Mucosa of stomach (tissue), 1 donor: ENCODE results near the gene IL1RL1.

ENCODE experiments used
- H3K27me3 ChIP-seq: one replicate; pipeline ENCODE4 v1.7.0; 2013; ENCODE audit warnings: mild to moderate bottlenecking, low read length; ENCODE audit not compliant: control insufficient read depth, insufficient read depth
- H3K36me3 ChIP-seq: one replicate; pipeline ENCODE4 v1.7.0; 2013; ENCODE audit warnings: low read length; ENCODE audit not compliant: control insufficient read depth, insufficient read depth
- H3K4me1 ChIP-seq: one replicate; pipeline ENCODE4 v1.7.0; 2013; ENCODE audit warnings: mild to moderate bottlenecking, low read length; ENCODE audit not compliant: control insufficient read depth, insufficient read depth
- H3K4me3 ChIP-seq: one replicate; pipeline ENCODE4 v1.7.0; 2013; ENCODE audit warnings: low read length
- H3K9ac ChIP-seq: one replicate; pipeline ENCODE4 v1.7.0; 2013; ENCODE audit warnings: mild to moderate bottlenecking, low read length, moderate library complexity
- H3K9me3 ChIP-seq: one replicate; pipeline ENCODE4 v1.7.0; 2013; ENCODE audit warnings: mild to moderate bottlenecking, low read length, moderate library complexity; ENCODE audit not compliant: control insufficient read depth
- donor health status: Pancreatic carcinoma.

Gene IL1RL1

DNA sequence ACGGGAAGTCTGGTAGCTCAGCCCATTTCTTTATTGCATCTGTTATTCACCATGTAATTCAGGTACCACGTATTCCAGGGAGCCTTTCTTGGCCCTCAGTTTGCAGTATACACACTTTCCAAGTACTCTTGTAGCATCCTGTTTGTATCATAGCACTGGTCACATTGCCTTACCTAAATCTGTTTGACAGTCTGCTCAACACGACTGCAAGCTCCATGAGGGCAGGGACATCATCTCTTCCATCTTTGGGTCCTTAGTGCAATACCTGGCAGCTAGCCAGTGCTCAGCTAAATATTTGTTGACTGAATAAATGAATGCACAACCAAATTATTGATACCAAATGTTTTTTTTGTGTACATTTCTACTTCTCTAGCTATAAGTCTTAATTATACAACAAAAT lies 33.0 kb downstream of the IL1RL1 start:
- Histone ChIP-seq H3K9me3 (no peaks in the 10 kb centered on the region), H3K9ac (no peak overlapping the region), H3K36me3 (no peaks in the 10 kb centered on the region), H3K4me3 (no peak overlapping the region), H3K4me1 (no peaks in the 10 kb centered on the region), H3K27me3 (no peaks in the 10 kb centered on the region)

DNA sequence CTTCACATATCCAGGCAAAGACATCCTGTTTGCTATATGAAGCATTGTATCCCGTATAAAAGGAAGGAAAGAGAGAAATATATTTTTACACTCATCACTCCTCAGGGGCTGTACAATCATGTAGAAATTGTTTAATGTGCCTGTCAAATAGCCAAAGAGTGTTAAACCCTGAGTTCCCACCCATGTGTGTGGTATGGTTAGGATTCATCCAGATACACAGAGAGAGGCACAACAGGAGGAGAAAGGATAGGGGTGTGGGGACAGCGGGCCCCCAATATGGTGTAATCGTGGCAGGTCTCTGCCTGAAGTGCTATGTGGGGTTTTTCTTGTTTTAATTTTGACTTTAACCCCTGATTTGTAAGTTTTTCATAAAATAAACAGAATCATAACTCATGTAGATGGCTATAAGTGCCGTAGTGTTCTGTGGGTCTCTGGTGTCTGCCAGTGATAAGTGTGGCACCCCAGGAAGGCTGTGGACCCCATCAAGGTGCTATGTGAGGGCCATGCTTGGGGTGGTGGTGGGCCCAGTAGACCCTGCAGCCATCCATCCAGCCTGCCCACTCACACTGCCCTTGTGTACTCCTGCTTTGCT lies 34.1 kb downstream of the IL1RL1 start:
- H3K4me1 ChIP-seq: no peaks in the 10 kb centered on the region
- H3K27me3 ChIP-seq: no peaks in the 10 kb centered on the region
- no peak overlapping the region for H3K4me3 ChIP-seq
- no peak overlapping the region for H3K9ac ChIP-seq
- H3K9me3 ChIP-seq: no peaks in the 10 kb centered on the region
- no peaks in the 10 kb centered on the region for H3K36me3 ChIP-seq

DNA sequence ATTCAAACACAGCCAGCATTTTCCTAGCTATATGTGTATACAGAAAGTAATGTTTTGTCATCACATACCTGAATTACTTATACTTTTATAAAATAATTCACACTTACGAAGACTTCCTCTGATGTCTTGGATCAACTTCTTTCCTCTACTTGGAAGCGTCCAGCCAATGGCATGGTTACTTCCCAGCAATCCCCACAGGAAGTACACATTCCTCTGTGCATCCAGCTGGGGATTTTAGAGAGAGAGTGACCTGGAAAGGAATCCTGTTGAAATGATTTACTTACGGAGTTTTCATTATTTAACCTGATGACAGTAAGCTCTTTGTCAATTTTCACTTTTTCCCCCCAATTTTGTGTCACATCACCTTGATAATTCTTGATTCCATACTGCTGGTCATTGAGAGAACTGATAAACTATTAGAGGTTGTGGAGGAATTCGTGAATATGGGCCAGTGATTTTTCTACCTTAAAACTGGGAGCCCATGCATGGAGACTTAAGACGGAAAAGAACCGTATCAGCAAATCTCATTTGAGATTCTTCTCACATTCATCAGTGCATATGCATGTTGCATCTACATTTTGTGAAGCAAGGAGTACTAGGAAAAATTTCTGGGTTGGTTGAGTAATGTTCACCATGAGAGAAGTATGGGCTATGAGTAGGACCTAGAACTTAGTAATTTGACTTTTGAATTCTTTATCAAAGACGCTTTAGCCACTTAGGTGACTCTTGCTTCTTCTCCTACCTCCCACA lies 35.2 kb downstream of the IL1RL1 start:
- Histone ChIP-seq H3K27me3 (no peaks in the 10 kb centered on the region), H3K9ac (no peak overlapping the region), H3K36me3 (no peaks in the 10 kb centered on the region), H3K4me1 (no peaks in the 10 kb centered on the region), H3K9me3 (no peaks in the 10 kb centered on the region), H3K4me3 (no peak overlapping the region)

DNA sequence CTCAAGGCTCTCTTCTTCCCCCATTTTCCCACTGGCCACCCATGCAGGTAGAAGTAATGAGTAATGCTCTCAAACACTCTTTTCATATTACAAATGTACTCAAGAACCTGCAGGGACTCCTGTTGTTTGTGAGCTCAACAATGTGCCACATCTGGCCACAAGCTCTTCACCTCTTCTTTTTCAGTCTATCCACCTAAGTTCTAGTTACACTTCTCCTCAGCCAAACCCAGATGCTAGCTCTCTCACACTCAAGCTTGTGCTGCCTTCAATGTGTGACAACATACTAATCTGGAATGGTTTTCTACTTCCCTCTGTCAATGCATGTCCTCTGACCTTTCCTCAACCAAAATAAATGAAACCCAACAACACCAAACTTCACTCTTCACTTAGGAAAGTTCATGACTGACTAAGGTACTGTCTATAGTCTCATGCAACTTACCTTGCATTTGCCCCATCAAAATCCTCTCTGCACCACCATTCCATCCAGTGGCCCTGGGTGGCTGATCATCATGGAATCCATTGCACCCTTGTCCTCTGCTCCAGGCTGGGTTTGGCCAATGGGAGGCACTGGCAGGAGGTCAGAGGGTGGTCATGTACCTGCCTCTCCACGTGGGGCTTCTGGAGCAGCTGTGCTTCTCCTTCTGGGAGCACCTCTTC lies 38.9 kb downstream of the IL1RL1 start:
- Histone ChIP-seq H3K4me1 (no peaks in the 10 kb centered on the region), H3K27me3 (no peaks in the 10 kb centered on the region), H3K4me3 (no peak overlapping the region), H3K36me3 (no peaks in the 10 kb centered on the region), H3K9me3 (no peaks in the 10 kb centered on the region), H3K9ac (no peak overlapping the region)

DNA sequence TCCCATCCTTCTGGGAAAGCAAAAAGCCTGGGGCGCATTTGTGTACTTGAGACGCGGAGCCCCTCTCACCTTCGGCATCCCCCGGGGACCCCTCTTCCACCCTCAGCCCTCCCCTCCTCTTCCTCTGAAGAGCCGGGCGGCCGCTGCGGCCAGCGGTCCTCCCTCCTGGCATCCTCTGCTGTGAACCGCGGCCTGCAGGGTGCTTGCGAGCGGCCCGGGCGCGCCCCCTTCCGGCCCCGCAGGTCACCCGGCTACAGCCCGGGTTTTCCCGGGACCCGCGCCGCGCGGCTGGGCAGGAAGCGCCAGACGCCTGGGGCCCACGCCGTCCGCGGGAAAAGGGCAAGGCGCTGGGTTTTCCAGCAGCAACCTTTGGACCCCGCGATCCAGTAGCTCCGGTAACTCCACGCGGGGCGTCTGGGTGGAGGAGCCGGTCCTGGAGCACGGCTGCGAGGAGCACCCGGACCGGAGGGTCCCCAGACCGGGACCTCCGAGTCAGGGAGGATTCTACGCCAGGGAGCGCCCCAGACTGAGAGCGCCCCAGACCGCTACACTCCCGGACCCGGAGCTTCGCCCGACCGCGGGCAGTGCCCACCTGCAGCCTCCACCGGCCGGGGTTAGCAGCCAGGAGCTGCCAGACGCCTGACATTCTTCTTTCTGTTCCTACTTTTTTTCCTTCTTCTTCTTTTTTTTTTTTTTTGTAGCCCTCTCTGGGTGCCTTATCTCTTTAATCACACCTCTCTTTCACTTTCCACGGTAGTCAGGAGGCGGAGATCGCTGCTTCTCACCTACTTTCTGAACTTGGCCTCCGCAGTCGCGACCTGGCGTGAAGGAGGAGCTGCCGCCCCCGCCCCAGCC lies 44.4 kb downstream of the IL1RL1 start, which contains the start of gene IL18R1:
Gene IL18R1, plus strand, starts transcription at position 271 of the 855 bp plus-strand sequence. CDS start 6,865 bp downstream, outside the sequence.
- Histone ChIP-seq H3K4me3 (peak within 1 kb of the TSS; percentile 87), H3K36me3 (no peaks in the 10 kb centered on the region), H3K9ac (peak within 1 kb of the TSS; percentile 88)

DNA sequence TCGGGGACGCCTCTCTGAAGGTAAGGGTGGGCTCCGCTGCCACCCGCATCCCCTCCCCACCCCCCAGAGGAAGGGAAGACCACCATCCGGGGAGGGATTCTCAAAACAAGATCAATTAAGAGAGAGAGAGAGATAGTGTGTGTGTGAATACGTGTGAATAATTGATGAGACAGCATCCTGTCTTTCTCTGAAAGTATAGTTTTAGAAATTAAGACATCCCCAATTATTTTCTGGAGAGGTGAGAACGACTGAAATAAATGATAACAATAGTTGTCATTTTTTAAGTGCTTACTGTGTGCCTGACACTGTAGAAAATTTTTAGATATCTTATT lies 45.0 kb downstream of the IL1RL1 start:
- Histone ChIP-seq H3K4me1 (no peaks in the 10 kb centered on the region), H3K9ac (peak overlapping the region; percentile 88), H3K36me3 (no peaks in the 10 kb centered on the region), H3K4me3 (peak overlapping the region; percentile 87), H3K9me3 (no peaks in the 10 kb centered on the region), H3K27me3 (no peaks in the 10 kb centered on the region)

More for the DNA sequence above, 44.4 kb downstream of the IL1RL1 start, which contains the start of gene IL18R1:
- Histone ChIP-seq H3K27me3 (no peaks in the 10 kb centered on the region), H3K9me3 (no peaks in the 10 kb centered on the region), H3K4me1 (no peaks in the 10 kb centered on the region)

DNA sequence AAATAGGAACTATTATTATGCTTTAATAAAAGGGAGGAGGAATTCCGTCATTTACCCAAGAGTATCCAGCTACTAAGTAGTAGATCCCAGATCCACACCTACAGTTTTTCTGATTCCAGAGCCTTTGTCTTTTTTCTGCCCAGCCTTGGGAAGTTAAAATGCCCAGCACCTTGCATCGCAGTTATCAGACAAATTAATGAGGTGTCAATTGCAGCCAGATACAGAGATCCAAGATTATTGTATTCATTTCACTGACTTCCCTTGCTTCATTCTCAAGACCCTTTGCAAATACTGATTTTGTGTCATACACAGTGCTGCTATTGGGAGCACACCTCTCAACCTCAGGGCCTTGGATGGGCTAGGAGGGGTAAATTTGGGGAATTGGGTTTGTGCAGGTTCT lies 45.4 kb downstream of the IL1RL1 start:
- Histone ChIP-seq H3K9ac (peak overlapping the region; percentile 88), H3K36me3 (no peaks in the 10 kb centered on the region), H3K4me1 (no peaks in the 10 kb centered on the region), H3K4me3 (no peak overlapping the region), H3K9me3 (no peaks in the 10 kb centered on the region), H3K27me3 (no peaks in the 10 kb centered on the region)

DNA sequence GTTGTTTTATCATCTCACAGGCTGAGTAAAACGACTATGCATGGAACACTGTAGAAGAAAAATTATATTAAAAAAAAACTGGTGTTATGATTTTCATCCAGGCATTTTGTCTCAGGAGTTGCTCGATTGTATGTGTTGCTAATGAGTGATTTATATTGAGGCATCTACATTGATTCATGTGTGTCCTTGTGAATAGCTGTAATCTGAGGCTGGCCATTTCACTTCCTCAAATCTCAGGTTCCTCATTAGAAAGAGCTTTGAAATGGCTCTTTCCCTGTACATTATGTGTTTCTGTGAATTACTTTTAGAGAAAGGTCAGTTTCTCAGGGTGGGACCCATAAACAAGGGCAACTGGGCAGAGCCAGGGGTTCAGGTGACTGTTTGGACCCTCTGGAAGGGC lies 46.6 kb downstream of the IL1RL1 start:
- no peaks in the 10 kb centered on the region for H3K4me1 ChIP-seq
- H3K4me3 ChIP-seq: no peak overlapping the region

DNA sequence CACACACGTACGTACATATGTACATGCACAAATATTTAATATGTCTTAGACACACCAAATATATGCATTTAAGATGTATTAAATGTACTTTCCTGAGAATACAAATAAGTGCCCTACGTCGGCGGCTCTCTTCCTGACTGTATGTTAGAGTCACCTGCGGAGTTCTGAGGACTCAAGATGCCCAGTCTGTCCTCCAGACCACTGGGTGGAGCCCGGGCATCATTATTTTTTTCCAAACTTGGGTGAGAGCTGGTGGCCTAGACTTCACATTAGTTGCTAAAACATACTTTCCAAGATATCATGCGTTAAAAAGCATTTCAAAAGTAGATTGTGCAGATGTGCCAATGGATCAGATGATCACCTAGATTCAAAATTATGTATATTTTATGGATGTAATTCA lies 47.1 kb downstream of the IL1RL1 start:
- no peaks in the 10 kb centered on the region for H3K27me3 ChIP-seq
- H3K36me3 ChIP-seq: no peaks in the 10 kb centered on the region
- H3K9me3 ChIP-seq: no peaks in the 10 kb centered on the region
- no peak overlapping the region for H3K9ac ChIP-seq
- no peak overlapping the region for H3K4me3 ChIP-seq
- no peaks in the 10 kb centered on the region for H3K4me1 ChIP-seq

More for the DNA sequence above, 46.6 kb downstream of the IL1RL1 start:
- Histone ChIP-seq H3K27me3 (no peaks in the 10 kb centered on the region), H3K9me3 (no peaks in the 10 kb centered on the region), H3K36me3 (no peaks in the 10 kb centered on the region), H3K9ac (no peak overlapping the region)

DNA sequence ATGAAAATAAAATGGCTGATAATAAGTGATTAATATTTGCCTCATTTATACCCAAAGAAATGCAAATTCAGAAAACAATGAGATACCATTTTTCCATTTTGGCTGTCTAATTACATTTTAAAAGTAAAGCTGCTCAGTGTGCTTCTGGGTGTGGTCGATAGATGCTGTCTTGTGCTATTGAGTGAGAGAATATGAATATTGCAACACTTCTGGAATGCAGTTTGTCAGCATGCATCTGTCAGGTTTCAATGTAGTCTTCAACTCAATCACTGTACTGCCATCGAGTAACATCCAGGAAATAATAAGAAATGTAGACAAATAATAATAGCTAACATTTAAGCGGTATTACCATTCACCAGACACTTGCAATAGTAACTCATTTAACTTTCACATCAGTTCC lies 48.2 kb downstream of the IL1RL1 start:
- no peaks in the 10 kb centered on the region for H3K9me3 ChIP-seq
- no peaks in the 10 kb centered on the region for H3K4me1 ChIP-seq
- H3K36me3 ChIP-seq: no peaks in the 10 kb centered on the region
- no peaks in the 10 kb centered on the region for H3K27me3 ChIP-seq
- H3K4me3 ChIP-seq: no peak overlapping the region
- H3K9ac ChIP-seq: no peak overlapping the region

DNA sequence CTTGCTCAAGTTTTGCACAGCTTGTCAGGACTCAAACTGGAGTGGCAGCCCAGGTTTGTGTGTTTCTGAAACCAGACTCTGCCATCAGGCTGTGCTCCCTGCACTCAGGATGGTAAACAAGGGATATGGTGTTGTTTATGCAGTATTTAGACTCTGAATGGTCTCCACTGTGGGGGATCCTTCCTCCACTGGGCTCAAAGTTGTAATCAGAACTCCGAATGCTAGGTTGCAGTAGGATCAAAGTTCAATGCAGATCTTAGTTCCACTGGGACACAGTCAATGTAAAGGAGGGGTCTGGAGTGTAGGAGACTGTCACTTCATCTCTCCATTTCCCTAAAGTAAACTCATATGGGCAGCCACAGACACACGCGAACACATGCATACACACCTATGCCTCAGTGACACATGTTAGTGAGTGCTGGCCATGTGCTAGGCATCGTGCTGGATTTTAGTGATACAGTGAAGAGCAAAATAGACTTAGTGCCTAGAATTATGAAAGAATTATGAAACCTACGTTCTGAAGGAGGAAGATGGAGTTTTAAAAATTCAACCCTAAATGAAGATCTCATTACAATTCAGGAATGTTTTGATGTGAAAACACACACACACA lies 50.4 kb downstream of the IL1RL1 start:
- no peaks in the 10 kb centered on the region for H3K4me1 ChIP-seq
- H3K4me3 ChIP-seq: no peak overlapping the region
- H3K27me3 ChIP-seq: no peaks in the 10 kb centered on the region
- no peaks in the 10 kb centered on the region for H3K9me3 ChIP-seq
- H3K36me3 ChIP-seq: no peaks in the 10 kb centered on the region
- H3K9ac ChIP-seq: no peak overlapping the region
